ENCODE results near the gene CALML5.

The CALML5 gene

GRCh38 chr10:5546891-5547680, 47.7 kb upstream of the CALML5 start:
- H3K4me3 ChIP-seq (ENCODE audit: insufficient read depth, low read length, poor library complexity, severe bottlenecking) = no peak overlapping the region
- no peaks in the 10 kb centered on the region for H3F3A ChIP-seq (ENCODE audit: insufficient read depth)
- no peaks in the 10 kb centered on the region for H3K79me2 ChIP-seq (ENCODE audit: insufficient read depth, low read length)
- no peak overlapping the region for H2AFZ ChIP-seq (ENCODE audit: low read depth, low read length, severe bottlenecking)
- H3K9ac ChIP-seq (ENCODE audit: low read length) = no peak overlapping the region
- H4K20me1 ChIP-seq (ENCODE audit: low read depth, low read length) = no peaks in the 10 kb centered on the region
- H3K4me2 ChIP-seq (ENCODE audit: low read depth, low read length, poor library complexity, severe bottlenecking) = no peak overlapping the region
- H3K27ac ChIP-seq (ENCODE audit: low read depth, low read length) = no peak overlapping the region
- H3K9me2 ChIP-seq (replicated peaks; ENCODE audit: insufficient read depth, low read length) = no peaks in the 10 kb centered on the region
- H3K27me3 ChIP-seq (ENCODE audit: low read length) = no peaks in the 10 kb centered on the region
- H3K36me3 ChIP-seq (ENCODE audit: low read length) = 0 out of 2 replicates have a peak, but pooled peaks cover 4% of the 10 kb centered on the region
- no peaks in the 10 kb centered on the region for H3K9me3 ChIP-seq (ENCODE audit: insufficient read depth, low read length)
- no peak for TF ChIP-seq EZH2phosphoT487 (conservative IDR thresholded peaks at IDR 0.05; ENCODE audit: low read length)

GRCh38 chr10:5545778-5546710, 46.7 kb upstream of the CALML5 start:
- no peaks in the 10 kb centered on the region for H3F3A ChIP-seq (ENCODE audit: insufficient read depth)
- H3K9me2 ChIP-seq (replicated peaks; ENCODE audit: insufficient read depth, low read length) = no peaks in the 10 kb centered on the region
- no peak overlapping the region for H3K27ac ChIP-seq (ENCODE audit: low read depth, low read length)
- H3K4me3 ChIP-seq (ENCODE audit: insufficient read depth, low read length, poor library complexity, severe bottlenecking) = no peak overlapping the region
- no peak overlapping the region for H3K9ac ChIP-seq (ENCODE audit: low read length)
- TF ChIP-seq CTCF (IDR thresholded peaks at IDR 0.05; ENCODE audit: insufficient read depth, low read length, poor library complexity, severe bottlenecking) = no peak
- TF ChIP-seq EZH2phosphoT487 (conservative IDR thresholded peaks at IDR 0.05; ENCODE audit: low read length) = no peak
- no peaks in the 10 kb centered on the region for H3K27me3 ChIP-seq (ENCODE audit: low read length)
- H4K20me1 ChIP-seq (ENCODE audit: low read depth, low read length) = no peaks in the 10 kb centered on the region
- H2AFZ ChIP-seq (ENCODE audit: low read depth, low read length, severe bottlenecking) = no peak overlapping the region
- H3K4me2 ChIP-seq (ENCODE audit: low read depth, low read length, poor library complexity, severe bottlenecking) = no peak overlapping the region
- H3K36me3 ChIP-seq (ENCODE audit: low read length) = 0 out of 2 replicates have a peak, but pooled peaks cover 5% of the 10 kb centered on the region
- H3K9me3 ChIP-seq (ENCODE audit: insufficient read depth, low read length) = no peaks in the 10 kb centered on the region
- no peaks in the 10 kb centered on the region for H3K79me2 ChIP-seq (ENCODE audit: insufficient read depth, low read length)

DNA sequence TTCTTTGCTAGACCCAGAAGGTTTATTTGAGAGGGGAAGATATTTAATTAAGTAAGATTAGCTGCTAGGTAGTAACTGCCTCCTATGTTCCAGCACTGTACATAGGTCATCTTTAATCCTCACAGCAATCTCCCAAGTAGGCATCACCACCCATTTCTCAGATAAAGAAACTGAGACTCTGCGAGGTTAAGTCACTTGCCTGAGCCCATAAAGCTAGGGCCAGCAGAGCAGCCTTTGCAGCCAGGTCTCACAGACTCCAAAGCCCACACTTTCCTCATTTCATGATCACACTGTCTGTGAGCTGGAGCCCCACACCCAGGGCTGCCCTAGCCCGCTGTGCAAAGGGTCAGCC, 46.0 kb upstream of the CALML5 start:
- Histone ChIP-seq H3K9ac (ENCODE audit: low read length) (no peak overlapping the region), H3K4me3 (ENCODE audit: insufficient read depth, low read length, poor library complexity, severe bottlenecking) (no peak overlapping the region), H3K9me3 (ENCODE audit: insufficient read depth, low read length) (no peaks in the 10 kb centered on the region), H3F3A (ENCODE audit: insufficient read depth) (no peaks in the 10 kb centered on the region), H3K4me2 (ENCODE audit: low read depth, low read length, poor library complexity, severe bottlenecking) (no peak overlapping the region), H4K20me1 (ENCODE audit: low read depth, low read length) (no peaks in the 10 kb centered on the region), H2AFZ (ENCODE audit: low read depth, low read length, severe bottlenecking) (no peak overlapping the region), H3K36me3 (ENCODE audit: low read length) (0 out of 2 replicates have a peak, but pooled peaks cover 5% of the 10 kb centered on the region), H3K9me2 (replicated peaks; ENCODE audit: insufficient read depth, low read length) (no peaks in the 10 kb centered on the region), H3K79me2 (ENCODE audit: insufficient read depth, low read length) (no peaks in the 10 kb centered on the region), H3K27ac (ENCODE audit: low read depth, low read length) (no peak overlapping the region), H3K27me3 (ENCODE audit: low read length) (no peaks in the 10 kb centered on the region)
- TF ChIP-seq EZH2phosphoT487 (conservative IDR thresholded peaks at IDR 0.05; ENCODE audit: low read length) = no peak
- TF ChIP-seq CTCF (IDR thresholded peaks at IDR 0.05; ENCODE audit: insufficient read depth, low read length, poor library complexity, severe bottlenecking) = no peak
